ENCODE results near the gene KRTAP10-12.

GRCh38 chr21:44724926-44725325 lies 28.0 kb downstream of the KRTAP10-12 start:
- no peak for TF ChIP-seq CTCF (IDR thresholded peaks at IDR 0.05; ENCODE audit: poor library complexity, severe bottlenecking)
- no peak for TF ChIP-seq TAF1 (IDR thresholded peaks at IDR 0.05; ENCODE audit: low read depth)
- no peak for TF ChIP-seq POLR2AphosphoS5 (IDR thresholded peaks at IDR 0.05)

Data from neural cell (in vitro differentiated cells).